CD4-positive, alpha-beta T cell treated with Interleukin-12 subunit alpha and Interleukin-12 subunit beta, for 1 hour (primary cell): ENCODE measurements around the gene EMC6.

Experiments
- DNase-seq: peaks from one replicate; pipeline ENCODE4 v3.0.0-alpha.2; 2020

The EMC6 gene

DNA sequence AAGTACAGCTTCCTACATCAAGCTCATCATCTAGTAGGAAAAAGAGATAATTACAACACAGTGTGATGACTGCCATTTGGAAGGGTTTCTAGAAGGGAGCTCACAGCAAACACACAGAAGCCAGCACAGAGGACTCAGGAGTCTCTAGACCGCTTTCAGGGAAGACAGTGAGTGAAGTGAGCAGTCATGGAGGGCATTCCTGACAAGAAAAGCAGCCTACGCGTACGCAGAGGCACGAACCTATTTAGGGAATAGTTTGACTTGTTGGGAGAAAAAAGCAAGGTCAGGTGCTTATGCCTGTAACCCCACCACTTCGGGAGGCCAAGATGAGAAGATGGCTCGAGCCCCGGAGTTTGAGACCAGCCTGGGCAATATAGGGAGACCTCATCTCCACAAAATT, 46.7 kb downstream of the EMC6 start:
- no peak for DNase-seq

- DNase-seq = no peak
Measured at GRCh38 chr17:3718201-3718600, 49.6 kb downstream of the EMC6 start.

DNA sequence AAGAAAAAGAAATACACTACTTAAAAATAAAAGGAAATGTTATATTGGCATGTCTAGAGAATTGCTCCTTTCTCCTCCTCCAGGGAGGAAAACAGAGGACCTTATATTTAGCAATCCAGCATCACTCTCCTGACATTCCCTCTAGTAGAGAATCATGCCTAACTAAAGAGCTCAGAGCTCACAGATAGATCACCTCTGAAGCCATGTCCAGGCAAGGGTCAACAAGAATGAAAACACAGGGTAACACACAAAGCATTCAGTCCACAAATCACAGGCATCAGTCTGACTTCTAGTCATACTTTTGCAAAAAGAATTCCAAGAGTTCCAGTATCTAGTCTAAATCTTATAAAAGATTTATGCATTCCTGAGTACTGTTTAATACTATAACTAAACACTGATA, 50.7 kb downstream of the EMC6 start:
- no peak for DNase-seq
